T1000 (cell line): Measurements from ENCODE around the gene CFAP58.
"Not testable (repeated sequence)": the region's sequence is repeated elsewhere in the genome, so short reads cannot be mapped to it uniquely, and the experiment has no call there.

Experiments used
- DNase-seq: peaks from one replicate; lab custom pipeline; 2025; ENCODE audit warnings: mixed read lengths; lab: John Stamatoyannopoulos, UW

The CFAP58 gene

GRCh38 chr10:104435822-104436221 lies 82.2 kb downstream of the CFAP58 start:
- no peak for DNase-seq

GRCh38 chr10:104437226-104437625 lies 83.6 kb downstream of the CFAP58 start:
- no peak for DNase-seq

- DNase-seq, result no peak
These were observed 86.6 kb downstream of the CFAP58 start for GRCh38 chr10:104440221-104440620.

- peak; percentile 22 for DNase-seq
These were observed 87.8 kb downstream of the CFAP58 start for GRCh38 chr10:104441329-104442000.

GRCh38 chr10:104445359-104445758 lies 91.7 kb downstream of the CFAP58 start:
- no peak for DNase-seq

- DNase-seq, result no peak
These were observed 92.5 kb downstream of the CFAP58 start for GRCh38 chr10:104446151-104446550.

GRCh38 chr10:104447331-104447730 lies 93.7 kb downstream of the CFAP58 start:
- DNase-seq, result no peak

- no peak for DNase-seq
These were observed 94.3 kb downstream of the CFAP58 start for GRCh38 chr10:104447906-104448305.

GRCh38 chr10:104449391-104449790 lies 95.8 kb downstream of the CFAP58 start:
- no peak for DNase-seq

GRCh38 chr10:104450490-104450889 lies 96.9 kb downstream of the CFAP58 start:
- no peak for DNase-seq

GRCh38 chr10:104450954-104451353 lies 97.3 kb downstream of the CFAP58 start:
- no peak for DNase-seq

- no peak for DNase-seq
These were observed 99.3 kb downstream of the CFAP58 start for GRCh38 chr10:104452977-104453376.

GRCh38 chr10:104456802-104457542 lies 103.3 kb downstream of the CFAP58 start:
- DNase-seq, result no peak

- no peak for DNase-seq
These were observed 103.9 kb downstream of the CFAP58 start for GRCh38 chr10:104457543-104457828.

- not testable (repeated sequence) for DNase-seq
These were observed 111.9 kb downstream of the CFAP58 start for GRCh38 chr10:104465575-104465974.

GRCh38 chr10:104468818-104469217 lies 115.2 kb downstream of the CFAP58 start:
- DNase-seq, result not testable (repeated sequence)

GRCh38 chr10:104472505-104472904 lies 118.9 kb downstream of the CFAP58 start:
- DNase-seq, result peak; percentile 65

- DNase-seq, result no peak
These were observed 119.5 kb downstream of the CFAP58 start for GRCh38 chr10:104472957-104473745.

- no peak for DNase-seq
These were observed 124.7 kb downstream of the CFAP58 start for GRCh38 chr10:104478380-104478779.

- peak; percentile 34 for DNase-seq
These were observed 126.4 kb downstream of the CFAP58 start for GRCh38 chr10:104479906-104480593.

- no peak for DNase-seq
These were observed 127.2 kb downstream of the CFAP58 start for GRCh38 chr10:104480797-104481196.

- no peak for DNase-seq
These were observed 129.9 kb downstream of the CFAP58 start for GRCh38 chr10:104483582-104483981.
